Cortex of kidney (tissue), 1 donor: ENCODE measurements around the gene PTPRN2.

ENCODE experiments used
- DNase-seq: peaks from one replicate; lab custom pipeline; 2025; lab: John Stamatoyannopoulos, UW

Gene PTPRN2

DNA sequence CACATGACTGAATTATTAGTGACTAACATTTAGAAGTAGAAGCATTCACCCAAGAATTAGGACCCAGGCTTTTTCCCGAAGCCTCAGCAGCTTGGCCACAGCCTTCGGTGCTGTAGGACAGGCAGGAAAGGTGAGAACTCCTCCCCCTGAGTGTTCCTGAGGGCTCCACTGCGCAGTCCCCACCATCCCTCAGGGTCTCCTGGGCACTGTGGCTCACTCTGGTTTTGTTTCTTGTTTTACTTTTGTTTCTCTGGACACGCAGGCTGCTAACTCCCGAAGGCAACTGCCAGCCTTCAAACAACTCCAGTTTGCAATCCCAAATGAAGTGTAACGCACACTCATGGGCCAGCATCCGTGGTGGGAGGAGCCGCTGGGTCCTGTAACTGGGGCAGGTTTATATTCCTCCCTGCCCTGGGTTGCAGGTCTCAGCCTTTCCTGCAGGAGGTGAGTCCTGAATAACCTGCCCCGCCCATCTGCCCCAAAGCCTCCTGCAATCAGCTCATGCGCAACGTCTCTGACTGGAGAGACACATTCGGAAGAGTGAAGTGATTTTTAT is 492.9 kb downstream of the PTPRN2 start:
- no peak for DNase-seq

DNA sequence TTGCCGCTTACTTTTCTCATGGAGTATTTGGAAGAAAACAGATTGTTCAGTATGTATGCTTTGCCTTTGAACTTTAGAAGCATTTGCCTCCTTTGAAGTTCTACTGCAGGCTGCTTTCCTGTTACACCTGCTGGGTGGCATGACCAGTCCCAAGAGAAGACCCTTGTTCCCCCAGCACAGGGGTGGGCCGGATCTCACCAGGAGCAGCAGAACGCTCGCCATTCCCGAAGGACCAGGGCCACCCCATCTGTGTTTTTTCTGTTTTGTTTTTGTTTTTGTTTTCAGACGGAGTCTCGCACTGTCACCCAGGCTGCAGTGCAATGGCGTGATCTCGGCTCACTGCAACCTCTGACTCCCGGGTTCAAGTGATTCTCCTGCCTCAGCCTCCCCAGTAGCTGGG is 493.6 kb downstream of the PTPRN2 start:
- DNase-seq = no peak

DNA sequence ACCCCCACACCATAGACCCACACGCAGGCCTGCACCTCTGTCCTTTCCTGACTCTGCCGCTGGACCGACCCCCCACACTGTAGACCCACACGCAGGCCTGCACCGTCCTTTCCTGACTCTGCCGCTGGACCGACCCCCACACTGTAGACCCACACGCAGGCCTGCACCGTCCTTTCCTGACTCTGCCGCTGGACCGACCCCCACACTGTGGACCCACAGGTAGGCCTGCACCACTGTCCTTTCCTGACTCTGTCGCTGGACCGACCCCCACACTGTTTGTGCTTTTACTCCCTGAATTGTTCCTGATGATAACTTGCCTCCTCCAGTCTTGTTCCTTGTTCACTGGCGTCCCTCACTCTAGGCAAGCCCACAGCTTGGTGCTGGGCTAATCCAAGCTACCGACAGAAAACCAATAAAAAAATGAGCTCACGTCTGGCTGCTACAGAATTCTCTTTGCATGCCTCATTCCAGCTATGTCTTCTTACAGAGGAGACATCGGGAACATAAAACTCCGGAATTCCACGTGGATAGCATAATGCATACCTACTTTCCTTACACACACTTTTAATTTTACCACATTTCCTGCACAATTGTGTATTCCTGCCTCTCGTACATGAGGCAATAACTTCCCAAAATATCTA is 494.3 kb downstream of the PTPRN2 start:
- DNase-seq = no peak

DNA sequence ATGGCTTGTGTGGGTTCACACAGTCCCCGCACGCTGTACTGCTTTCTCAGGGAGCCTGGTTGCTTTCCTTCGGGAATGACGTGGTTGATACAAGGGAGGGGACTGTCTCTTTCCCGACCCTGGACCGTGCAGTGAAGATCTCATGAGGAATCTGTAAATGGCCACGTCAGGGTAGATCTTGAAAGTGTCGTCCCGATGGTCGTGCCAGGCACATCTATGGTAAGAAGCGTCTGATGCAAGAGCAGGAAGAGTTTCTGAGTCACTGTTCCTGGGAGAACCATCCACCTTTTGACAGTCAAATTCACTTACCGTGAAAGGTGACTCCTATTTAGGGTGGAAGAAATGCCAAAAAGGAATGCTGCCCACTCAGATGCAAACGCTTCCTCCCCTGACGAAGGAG is 500.4 kb downstream of the PTPRN2 start:
- no peak for DNase-seq

DNA sequence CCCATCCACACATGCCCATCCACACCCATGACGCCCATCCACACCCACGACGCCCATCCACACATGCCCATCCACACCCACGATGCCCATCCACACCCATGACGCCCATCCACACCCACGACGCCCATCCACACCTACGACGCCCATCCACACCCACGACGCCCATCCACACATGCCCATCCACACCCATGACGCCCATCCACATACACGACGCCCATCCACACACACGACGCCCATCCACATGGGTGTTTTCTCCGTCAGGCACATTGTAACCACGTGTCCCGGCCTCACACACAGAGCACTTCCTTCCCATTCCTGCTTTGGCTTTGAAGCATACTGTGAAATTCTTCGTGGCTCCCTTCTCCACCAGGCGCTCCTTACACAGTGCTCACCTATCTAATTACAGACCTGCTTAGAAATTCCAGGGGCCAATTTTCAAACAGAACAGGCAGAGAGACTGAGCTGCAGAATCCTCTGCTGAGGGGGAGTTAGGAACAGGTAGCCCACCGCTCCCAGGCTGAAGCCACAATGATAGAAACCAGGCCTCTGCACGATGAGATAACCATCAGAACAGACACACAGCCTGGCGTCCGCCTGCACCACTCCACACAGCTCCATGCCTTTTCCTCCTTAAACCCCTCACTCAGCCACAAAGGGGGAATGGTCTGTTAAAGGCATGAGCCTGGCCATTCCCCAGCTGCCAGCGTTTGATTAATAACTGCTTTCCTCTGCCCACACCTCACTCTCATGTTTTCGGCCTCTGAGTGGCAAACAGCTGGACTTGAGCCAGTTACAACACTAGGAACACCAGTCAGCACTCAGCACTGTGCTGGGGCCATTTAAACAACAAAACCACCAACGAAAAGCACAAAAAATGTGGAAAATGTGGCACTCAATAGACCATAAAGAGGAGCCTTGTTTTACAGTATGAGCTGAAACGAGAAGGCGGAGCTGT is 501.6 kb downstream of the PTPRN2 start:
- no peak for DNase-seq

DNA sequence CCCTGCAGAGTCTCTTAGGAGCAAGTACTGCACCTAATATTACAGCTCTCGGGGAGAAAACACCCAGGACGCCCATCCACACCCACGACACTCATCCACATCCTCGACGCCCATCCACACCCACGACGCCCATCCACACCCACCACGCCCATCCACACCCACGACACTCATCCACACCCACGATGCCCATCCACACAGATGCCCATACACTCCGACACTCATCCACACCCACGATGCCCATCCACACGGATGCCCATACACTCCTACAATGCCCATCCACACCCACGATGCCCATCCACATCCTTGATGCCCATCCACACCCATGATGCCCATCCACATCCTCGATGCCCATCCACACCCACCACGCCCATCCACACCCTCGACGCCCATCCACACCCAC is 503.1 kb downstream of the PTPRN2 start:
- DNase-seq = no peak

DNA sequence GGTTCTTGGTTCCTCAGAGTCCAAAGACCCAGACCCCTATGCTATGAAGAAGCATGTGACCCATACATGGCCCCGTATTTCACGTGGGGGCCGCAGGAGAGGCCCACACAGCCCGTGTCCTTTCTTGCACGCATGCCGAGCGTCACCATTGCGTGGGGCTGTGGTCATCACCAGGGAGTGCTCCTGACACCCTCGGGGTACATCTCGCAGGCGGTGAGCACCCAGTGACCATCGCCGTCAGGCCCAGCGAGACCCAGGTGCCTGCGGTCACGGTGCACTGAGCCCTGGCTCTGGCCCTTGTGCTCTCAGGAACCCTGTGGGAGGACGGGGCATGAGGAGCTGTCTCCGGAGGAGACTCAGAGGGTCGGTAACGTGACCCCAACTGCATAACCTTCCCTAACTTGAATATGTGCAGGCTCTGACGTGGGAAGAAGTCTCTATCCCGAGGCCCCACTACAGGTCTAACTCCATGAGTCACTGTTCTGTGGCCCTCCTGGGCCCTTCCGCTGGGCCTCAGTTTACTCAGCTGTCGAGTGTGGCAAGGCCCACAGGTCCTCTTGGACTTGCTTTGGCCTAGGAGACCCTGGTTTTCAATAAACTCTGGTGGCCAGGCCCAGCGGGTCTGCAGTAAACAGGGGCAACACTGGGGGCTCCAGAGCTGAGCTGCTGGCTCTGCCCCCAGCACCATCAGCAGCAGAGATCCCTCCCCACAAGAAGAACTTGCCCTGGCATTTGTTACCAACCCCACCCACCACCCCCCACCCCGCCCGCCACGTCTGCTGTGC is 503.9 kb downstream of the PTPRN2 start:
- no peak for DNase-seq

DNA sequence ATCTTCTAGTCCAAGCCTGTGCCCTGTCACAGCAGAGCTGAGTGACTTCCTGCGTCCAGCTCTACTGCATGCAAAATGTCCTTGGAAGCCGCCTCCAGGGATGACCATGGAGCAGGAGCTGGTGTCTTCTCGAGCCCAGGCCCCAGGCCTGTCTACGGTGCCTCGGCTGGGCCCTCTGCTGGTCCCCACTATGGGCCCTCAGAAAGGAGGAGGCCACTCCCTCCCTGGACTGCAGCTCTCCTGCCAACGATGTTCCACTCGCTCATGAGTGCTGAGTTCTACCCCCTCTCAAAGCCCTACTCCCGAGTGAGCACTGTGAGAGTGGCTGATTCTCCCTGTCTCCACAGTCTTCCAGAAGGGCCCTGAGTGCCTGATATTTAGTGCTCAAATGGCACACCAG is 504.9 kb downstream of the PTPRN2 start:
- DNase-seq = no peak

DNA sequence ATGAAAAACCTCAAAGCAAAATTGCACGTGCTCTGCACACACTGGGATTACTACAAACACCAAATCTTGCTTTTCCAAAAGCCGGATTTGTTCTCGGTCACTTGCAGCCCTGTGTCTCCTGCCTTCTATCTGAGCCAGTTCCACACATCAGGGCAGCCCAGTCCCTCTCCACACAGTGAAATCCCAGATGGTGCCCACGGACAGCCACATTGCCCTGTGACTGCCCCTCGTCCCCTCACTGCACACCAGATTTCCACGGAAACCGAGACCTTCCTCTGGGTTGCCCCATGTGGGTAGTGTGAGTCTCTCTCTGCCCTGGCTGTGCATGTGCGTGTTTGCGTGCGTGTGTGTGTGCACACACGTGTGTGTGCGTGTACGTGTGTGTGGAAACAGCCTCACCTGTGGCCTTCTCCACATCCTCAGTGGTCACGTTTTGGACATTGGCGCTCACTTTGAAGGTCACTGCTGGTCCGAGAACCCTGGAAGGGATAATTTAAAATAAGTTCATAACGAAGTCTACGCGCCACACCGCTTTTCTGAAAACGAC is 506.7 kb downstream of the PTPRN2 start:
- DNase-seq = no peak

DNA sequence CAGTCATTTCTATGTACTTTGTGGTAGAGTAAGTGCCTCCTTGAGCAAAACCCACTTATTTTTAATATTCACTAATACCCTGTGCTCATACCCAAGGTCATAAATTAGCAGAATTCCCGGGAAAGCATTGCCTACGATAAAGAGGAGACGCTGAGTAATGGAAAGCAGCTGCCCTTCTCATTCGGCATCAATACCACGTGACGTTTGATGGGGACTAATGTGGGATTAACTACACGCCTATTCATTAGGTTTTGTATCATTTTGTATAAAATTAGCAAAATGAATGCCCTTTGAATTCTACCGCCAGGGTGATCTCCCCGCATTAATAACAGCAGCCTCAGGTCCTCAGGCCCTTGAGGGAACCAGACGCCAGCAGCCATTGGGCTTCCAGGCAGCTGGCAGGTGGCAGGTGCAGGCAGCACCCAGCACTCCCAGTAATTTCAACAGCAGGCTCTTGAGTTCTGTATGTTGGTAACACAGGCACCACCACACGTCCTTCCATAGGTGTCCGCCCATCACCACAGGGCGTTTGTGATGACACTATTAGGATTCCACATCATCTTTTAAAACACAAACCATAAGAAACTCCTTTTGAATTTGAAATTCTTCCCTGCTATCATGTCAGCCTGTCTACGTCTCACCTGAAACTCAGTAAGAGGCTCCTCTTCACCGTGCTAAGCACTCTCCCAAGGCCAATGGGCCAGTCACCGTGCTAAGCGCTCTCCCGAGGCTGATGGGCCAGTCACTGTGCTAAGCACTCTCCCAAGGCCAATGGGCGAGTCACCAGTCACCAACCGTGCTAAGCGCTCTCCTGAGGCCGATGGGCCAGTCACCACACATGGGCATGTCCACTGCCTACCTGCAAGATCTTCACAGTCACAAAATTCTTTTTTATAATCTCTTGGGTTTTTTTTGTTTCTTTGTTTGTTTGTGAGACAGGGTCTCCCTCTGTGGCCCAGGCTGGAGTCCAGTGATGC is 509.4 kb downstream of the PTPRN2 start:
- DNase-seq = no peak

DNA sequence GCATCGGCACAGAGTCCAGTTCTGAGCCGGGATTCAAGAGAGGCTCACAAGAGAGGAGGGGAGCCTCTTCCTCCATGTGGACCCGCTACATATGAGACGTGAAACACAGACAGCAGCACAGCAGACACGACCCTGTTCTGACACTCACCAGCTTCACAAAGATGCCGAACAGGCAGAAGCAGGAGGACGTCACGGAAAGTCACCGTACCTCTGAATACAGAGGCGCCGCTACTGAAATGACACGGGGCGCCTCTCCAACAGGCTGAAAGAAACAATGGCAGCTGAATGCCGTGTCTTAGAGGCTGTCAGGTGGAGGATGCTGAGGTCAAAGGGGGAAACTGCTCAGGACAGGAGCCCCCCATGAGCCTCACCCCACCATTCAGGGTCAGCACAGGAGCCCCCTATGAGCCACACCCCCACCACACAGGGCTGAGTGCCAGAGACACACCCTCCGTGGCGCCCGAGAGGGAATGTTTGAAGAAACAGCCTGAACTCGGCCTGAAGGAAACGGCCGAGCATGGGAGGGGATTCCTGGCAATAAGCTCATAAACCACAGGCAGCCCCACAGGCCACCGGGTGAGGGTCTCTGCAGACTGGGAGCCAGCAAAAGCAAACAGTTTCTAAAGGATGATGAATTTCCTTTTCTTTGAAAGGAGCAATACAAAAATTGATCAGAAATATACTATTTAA is 510.3 kb downstream of the PTPRN2 start:
- DNase-seq = no peak

DNA sequence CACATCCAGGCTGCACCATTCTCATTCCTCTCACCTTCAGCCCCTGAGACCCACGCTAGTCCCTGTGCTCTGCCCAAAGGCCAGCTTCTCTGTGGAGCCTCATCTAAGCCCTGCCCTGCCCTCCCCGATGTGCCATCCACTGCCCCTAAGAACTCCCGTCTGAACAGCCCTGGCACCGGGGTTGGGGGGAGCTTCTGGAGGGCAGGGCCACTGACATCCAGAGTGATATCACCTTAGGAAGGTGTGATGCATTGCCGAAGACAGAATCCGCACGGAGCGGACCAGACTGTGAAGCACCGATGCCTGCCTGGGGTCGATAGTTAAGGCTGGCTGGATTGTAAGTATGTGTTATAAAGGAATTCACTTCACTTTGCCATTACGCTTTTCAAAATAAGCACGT is 511.0 kb downstream of the PTPRN2 start:
- no peak for DNase-seq

DNA sequence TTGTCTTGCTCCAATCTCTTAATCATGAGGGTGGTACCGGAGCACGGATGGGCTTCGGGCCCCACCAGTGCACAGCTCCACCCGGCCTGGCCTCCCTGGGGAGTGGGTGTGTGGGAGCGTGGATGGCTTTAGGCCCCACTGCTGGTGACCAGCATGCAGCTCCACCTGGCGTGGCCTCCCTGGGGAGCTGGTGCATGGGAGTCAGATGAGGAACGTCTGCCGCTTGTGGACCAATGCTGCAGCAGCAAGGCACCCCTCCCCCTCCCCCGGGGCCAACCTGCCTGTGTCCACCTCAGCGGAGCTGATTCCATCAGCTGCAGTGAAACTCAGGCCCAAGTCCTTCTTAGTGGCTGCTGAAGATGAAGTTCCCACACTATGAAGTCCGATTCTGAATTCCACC is 511.4 kb downstream of the PTPRN2 start:
- no peak for DNase-seq

DNA sequence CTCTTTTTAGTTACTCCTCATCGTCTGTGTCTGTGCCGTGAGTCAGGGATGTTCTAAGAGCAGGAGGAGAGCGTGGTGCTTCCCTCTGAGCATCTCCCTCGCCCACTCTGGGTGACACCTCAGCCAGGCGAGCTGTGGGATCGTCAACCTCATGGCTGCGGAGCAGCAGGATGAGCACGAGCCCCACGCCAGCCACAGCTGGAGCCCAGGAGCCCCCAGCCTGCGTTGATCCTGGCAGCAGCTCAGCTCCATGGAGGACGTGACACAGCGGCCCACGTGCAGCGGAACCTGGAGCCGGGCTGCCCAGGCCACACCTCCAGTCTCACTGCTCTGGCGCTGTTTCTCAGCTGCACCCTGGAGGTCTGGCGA is 512.0 kb downstream of the PTPRN2 start:
- DNase-seq = no peak

DNA sequence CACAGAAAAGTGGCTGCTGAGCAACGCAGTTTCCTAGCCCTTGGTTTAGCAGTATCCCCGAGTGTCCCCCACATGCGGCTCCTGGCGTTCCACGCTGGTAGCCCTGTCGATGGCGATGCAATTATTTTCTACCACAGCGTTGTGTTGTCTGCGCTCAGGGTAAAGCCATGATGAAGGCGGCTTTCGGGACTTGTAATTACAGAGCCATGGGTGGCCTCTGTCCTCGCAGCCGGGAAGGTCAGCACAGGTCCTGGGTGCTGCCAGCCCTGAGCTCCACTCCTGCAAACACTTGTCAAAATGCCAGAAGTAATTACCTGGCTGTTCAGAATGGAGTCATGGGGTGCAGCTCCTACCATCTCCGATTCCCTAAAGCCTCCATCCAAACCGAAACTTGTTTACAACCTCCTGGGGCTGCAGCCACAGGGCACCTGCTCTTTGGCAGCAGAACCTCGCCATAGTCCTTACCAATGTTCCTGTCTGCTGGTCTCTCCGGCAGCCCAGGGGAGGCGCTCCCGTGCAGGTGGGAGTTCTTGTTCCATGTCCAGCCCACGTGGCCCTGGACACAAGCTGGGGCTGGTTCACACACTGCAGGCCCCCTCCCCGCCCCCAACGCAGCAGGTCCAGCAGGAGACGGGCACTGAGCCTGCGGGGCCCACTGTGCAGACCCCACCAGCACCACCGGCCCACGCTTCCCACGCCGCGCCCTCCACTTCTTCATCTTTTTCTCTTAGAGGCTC is 512.6 kb downstream of the PTPRN2 start:
- no peak for DNase-seq

DNA sequence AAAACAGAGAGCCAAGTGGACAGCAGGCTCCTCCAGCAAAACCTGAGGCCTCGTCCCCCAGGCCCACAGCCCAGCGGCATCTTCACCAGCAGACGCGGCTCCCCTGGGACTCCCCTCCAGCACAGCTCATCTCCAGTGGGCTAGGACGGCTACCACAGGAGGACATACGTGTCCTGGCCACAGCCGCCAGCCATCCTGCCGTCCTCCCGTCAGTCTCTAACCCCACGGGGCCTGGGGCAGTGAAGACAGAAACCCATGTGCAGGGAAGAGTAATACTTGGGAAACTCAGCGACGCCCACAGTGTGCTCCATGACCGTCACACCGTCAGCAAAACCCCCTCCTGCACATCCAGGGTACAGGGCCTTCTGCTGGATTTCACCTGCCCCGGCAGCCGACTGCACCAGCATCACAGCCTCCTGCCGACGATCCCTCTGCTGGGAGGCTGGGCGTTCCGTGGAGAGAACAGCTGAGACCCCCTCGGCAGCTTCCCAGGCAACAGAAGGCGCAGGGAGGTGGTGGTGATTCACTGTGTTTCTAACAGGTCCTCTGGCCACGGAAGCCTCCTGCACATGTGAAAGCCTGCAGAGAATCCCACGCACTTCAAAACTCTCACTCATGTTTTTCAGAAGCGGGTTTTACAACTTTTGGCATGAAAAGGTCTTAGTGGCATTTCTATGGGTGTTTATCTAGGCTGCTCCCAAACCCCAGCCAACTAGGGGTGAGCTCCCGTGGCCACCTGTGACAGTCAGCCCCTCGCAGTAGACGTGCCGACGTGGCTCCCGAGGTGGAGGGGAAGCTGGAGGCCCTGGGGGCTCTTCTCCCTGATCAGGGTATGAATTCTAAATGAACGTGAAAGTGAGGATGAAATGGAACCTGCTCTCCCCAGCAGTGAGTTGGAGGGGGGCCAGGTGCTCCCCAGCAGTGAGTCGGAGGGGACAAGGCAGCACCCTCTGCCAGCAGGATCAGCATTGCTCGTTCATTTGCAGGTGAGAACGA is 513.5 kb downstream of the PTPRN2 start:
- DNase-seq = no peak

DNA sequence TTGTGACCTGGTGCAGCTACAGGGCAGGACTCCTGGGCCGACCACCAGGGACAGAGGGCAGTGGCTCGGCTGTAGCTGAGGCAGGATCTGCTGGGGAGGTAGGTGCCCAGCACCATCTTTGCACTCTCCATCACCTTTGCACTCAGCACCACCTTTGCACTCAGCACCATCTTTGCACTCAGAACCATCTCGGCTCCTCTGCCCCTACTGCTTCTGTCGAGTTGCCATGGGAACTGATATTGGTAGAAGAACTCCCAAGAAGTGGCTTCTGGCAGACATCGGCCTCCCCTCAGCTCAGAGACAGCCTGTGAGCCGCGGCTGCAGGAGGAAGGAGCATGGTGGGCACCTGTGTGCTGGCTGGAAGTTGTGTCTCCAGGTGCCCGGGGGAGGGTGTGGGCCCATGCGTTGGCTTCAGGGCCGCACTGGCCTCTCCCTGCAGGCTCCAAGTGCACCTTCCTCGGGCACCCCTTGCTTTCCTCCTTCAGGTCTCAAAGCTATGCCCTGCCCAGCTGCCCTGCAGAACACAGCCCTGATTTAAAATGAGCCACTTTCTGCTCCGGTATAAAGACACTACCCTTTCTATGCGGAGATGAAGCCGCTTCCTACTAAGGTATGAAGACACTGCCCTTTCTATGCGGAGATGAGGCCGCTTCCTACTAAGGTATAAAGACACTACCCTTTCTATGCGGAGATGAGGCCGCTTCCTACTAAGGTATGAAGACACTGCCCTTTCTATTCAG is 514.5 kb downstream of the PTPRN2 start:
- DNase-seq = no peak
